Right lung (tissue), 10 donors: ENCODE results near the gene PLD1. TPM values are rescaled to one million over a fixed set of nuclear protein-coding genes. Genes with fewer than 3 reads are reported as not detected.
"Not testable (repeated sequence)": the region's sequence is repeated elsewhere in the genome, so short reads cannot be mapped to it uniquely, and the experiment has no call there.

Experiments
- DNase-seq, 2 donors: peaks; one replicate each; pipeline ENCODE4 v3.0.0-alpha.2; 2013
- long read RNA-seq, 8 donors: transcript quantifications; one replicate each; lab custom pipeline, GENCODE V29; 2026
- polyA plus RNA-seq, 5 donors: library from polyadenylated mRNA; unstranded; fragments of 120-200 nt; gene quantifications; one replicate each; pipeline versions ENCODE4 v1.2.1 to v1.2.3, GENCODE V29; 2013; ENCODE audit warnings: inconsistent platforms in 1 of 5, low replicate concordance in 1 of 5; ENCODE audit not compliant: insufficient read length in 5 of 5, insufficient read depth in 1 of 5

The PLD1 gene
- polyA plus RNA-seq: 1 to 10 TPM; 2.8 to 6.3 (median 5.0) TPM
- long read RNA-seq, donor 1: 0 reads
- long read RNA-seq, donor 2: 0 reads
- long read RNA-seq, donor 3: 0 reads
- long read RNA-seq, donor 4: 0 reads
- long read RNA-seq, donor 5: 0 reads
- long read RNA-seq, donor 6: 0 reads
- long read RNA-seq, donor 7: 0 reads
- long read RNA-seq, donor 8: 0 reads

- DNase-seq: peak; percentile 62 to 72
These were observed at the start of gene PLD1 for GRCh38 chr3:171809861-171810628. Gene PLD1, minus strand, starts transcription at chr3:171810483. Its CDS starts 72,432 bp downstream, at chr3:171738051.

GRCh38 chr3:171858770-171859169 lies 48.5 kb upstream of the PLD1 start:
- not testable (repeated sequence) for DNase-seq

- DNase-seq: no peak
These were observed 44.5 kb upstream of the PLD1 start for GRCh38 chr3:171854649-171855305.

- DNase-seq: no peak
These were observed 41.4 kb upstream of the PLD1 start for GRCh38 chr3:171851660-171852058.

GRCh38 chr3:171850960-171851659 lies 40.8 kb upstream of the PLD1 start:
- no peak for DNase-seq

- DNase-seq: no peak
These were observed 40.2 kb upstream of the PLD1 start for GRCh38 chr3:171850320-171850959.

- DNase-seq: no peak
These were observed 39.5 kb upstream of the PLD1 start for GRCh38 chr3:171849617-171850319.

GRCh38 chr3:171847595-171848259 lies 37.4 kb upstream of the PLD1 start:
- no peak for DNase-seq

GRCh38 chr3:171847133-171847532 lies 36.9 kb upstream of the PLD1 start:
- DNase-seq: no peak

GRCh38 chr3:171846597-171846996 lies 36.3 kb upstream of the PLD1 start:
- no peak for DNase-seq

GRCh38 chr3:171845481-171846284 lies 35.4 kb upstream of the PLD1 start:
- no peak for DNase-seq

GRCh38 chr3:171844873-171845272 lies 34.6 kb upstream of the PLD1 start:
- no peak for DNase-seq

GRCh38 chr3:171842864-171843518 lies 32.7 kb upstream of the PLD1 start, which contains the start of gene TMEM212:
Gene TMEM212, plus strand, starts transcription at chr3:171843349. Its CDS starts 35 bp downstream, at chr3:171843384.
- DNase-seq: no peak

- DNase-seq: no peak
These were observed 31.3 kb upstream of the PLD1 start for GRCh38 chr3:171841620-171842000.

- DNase-seq: no peak
These were observed 30.7 kb upstream of the PLD1 start for GRCh38 chr3:171840811-171841619.

GRCh38 chr3:171840445-171840810 lies 30.1 kb upstream of the PLD1 start:
- no peak for DNase-seq

- DNase-seq: no peak
These were observed 29.0 kb upstream of the PLD1 start for GRCh38 chr3:171839270-171839669.

GRCh38 chr3:171838218-171838720 lies 28.0 kb upstream of the PLD1 start:
- no peak for DNase-seq
